GOT3 (cell line): ENCODE results near the gene TSPO.

Experiments
- DNase-seq: peaks from one replicate; lab custom pipeline; 2025; ENCODE audit warnings: mixed read lengths; lab: John Stamatoyannopoulos, UW

Gene TSPO

DNA sequence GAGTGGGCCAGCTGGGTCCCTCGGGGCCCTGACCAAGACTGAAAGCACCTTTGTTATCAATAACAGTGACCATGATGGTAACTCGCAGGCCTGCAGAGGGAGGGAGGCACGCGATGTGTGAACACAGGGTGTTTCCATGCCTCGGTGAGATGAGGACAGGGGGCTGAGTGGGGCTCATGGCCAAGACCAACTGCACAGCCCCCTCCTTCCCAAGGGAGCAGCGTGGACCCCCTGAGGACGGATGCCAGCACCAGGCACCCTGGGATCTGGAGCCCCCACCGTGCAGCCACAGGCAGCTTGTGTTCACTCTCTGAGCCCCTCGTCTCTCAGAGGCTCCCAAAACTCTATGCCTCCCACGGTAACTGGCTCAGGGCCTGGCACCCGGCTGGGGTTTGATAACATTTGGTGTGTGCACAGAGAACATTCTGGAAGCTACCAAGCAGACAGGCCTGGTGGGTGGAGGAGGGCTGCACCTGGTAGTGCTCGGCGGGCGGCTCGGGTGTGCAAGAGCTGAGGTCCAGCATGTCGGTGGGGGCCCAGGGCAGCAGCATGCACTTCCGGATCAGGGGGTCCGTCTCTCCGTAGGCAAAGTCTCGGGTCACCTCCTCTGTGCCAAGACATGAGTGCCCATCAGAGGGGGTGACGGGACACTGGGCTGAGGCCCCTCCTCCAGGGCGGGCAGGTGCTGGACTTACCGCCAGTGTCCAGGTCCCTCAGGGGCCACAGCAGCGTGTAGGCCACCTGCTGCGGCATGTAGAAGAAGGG, 28.0 kb downstream of the TSPO start:
- DNase-seq: no peak

DNA sequence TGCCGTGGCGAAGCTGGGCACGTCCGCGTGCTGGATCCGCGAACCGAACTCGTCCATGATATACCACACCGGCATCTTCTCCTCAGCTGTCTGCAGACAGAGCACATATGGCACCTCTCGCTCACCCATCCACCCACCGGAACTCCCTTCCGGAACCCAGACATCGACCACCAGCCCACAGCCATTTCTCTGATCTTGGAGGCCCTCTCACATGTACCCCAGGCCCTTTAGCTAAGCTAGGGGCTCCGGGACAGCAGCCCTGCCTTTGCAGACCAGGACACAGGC, 28.5 kb downstream of the TSPO start:
- DNase-seq: no peak

DNA sequence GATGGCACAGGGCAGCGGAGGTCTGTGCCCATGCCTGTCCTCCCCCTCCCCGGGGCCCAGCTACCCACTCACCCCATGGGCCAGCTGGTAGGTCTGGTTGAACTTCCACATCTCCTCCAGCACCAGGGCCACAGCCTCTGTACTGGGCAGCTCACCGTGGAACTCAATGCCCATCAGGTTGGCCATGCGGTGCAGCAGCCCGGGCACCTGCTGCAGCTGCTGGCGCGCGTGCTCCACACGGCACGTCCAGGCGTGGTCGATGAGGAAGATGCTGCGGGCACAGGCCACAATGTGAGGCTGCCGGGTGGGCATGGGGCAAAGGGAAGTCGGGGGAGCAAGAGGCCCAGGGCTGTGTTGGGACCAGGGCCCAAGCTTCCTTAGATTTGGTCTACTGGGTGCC, 29.3 kb downstream of the TSPO start:
- DNase-seq: no peak

- no peak for DNase-seq
These were observed 30.1 kb downstream of the TSPO start for GRCh38 chr22:43181321-43182076.

DNA sequence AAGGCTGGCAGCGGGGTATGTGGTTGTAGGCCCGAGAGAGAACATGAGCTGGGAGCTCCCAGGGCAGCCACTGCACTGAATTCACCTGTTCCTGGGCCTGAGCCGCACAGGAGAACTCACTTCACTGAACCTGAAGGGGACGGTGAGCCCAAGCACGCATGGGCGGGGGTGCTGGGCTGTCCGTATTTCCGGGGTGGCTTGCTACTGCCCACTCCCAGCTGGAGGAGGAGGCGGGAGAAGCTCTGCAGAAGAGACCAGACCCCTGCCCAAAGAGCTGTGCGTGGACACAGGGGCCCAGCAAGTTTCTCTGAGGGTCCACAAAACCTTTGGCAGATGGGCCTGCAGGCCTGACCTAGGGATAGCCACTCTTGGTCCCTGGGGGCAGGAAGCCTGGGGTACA, 30.8 kb downstream of the TSPO start:
- DNase-seq: no peak

GRCh38 chr22:43182726-43183125, 31.4 kb downstream of the TSPO start:
- DNase-seq: no peak

GRCh38 chr22:43183496-43184277, 32.3 kb downstream of the TSPO start:
- DNase-seq: no peak

DNA sequence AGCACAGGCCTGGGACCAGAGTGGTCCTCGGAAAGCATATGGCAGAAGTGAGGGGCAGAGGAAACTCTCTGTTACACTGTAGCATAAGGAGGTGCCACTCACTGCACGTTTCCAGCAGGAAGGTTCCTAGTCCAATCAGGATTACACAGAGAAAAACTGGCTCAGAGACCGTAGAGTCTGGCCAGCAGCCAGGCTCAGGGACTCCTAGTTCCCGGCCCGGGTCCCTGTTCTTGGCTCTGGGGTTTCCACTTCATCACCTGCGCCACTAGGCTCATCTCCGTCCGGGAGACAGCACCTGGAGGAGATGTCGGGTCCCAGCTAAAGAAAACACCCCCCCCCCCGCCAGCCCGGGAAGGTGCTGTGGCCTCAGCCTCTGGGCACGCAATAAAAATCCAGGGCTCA, 34.5 kb downstream of the TSPO start:
- no peak for DNase-seq

- no peak for DNase-seq
These were observed 35.2 kb downstream of the TSPO start, which contains the start of gene TTLL12 for GRCh38 chr22:43186272-43187170. TSS of gene TTLL12 (minus strand) at chr22:43187134. CDS start at chr22:43187069, 65 bp downstream.

DNA sequence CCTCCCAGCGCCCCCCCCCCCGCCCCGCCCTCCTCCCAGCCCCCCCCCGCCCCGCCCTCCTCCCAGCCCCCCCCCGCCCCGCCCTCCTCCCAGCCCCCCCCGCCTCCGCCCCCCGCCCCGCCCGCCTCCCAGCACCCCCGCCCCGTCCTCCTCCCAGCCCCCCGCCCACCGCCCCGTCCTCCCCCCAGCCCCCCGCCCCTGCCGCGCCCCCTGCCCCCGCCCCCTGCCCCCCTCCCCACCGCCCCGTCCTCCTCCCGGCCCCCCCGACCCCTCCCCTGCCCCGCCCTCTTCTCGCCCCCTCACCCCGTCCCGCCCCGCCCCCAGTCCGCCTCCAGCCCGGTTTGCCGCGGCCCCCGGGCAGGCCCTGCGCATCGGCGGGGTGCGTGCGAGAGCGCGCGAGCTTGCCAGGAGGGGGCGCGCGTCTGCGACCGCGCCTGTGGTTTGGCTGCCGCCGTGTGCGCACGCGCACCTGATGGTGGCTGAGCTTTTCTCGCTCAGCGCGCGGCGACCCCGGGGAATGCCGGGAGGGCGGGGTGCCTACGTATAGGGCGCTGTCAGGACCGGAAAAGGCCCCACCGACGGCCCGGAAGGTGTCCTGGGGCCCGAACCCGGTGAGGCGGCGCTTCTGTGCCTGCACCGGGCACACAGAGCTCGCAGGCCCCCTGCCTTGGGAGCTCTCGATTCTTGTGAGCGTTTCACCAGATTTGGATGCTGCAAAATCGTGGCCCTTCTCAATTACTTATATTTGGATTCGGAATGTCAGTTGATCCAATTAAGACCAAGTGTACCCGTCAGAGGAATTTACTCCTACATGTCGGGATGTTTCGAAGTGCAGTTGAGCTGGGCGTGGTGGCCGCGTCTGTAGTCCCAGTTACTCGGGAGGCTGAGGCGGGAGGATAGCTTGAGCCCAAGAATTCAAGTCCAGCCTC, 36.1 kb downstream of the TSPO start:
- peak; percentile 91 for DNase-seq

GRCh38 chr22:43188829-43189545, 37.6 kb downstream of the TSPO start:
- no peak for DNase-seq

DNA sequence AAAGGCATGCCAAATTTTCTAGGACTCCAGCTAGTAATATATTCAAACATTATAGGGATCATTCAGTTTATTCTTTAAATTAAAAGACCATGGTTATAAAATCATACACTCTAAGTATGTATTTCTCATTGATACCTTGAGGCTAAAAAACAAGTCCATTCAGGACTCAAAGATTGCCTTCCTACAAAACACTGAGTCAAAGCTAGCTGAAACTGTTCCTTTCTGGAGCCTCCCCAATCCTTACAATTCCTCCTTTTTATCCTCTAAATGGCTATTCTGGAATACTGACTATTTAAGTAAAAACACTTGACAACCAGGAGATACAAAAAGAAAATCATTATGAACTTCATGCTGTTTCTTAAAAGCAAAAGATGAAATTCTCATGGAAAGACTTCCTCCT, 40.5 kb downstream of the TSPO start:
- no peak for DNase-seq

GRCh38 chr22:43197271-43197941, 46.0 kb downstream of the TSPO start:
- DNase-seq: no peak

DNA sequence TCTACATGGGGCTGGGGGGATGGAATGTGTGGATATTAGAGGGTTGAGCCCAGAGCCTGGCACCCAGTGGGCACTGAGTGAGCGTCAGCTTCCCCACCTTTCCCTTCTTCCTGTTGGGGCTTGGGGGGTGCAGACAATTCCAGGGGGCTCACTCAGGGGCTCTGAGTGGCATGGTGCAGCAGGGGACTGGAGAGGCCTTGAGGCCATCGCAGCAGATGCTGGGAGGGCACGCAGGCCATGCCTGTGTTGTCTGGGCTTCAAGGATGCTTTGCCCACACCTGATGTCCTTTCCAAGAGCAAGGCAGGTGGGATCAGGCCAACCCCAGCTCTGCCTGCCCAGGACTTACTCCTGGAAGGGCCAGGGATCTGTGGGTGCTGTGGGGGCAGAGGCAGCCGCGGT, 46.8 kb downstream of the TSPO start:
- DNase-seq: no peak

DNA sequence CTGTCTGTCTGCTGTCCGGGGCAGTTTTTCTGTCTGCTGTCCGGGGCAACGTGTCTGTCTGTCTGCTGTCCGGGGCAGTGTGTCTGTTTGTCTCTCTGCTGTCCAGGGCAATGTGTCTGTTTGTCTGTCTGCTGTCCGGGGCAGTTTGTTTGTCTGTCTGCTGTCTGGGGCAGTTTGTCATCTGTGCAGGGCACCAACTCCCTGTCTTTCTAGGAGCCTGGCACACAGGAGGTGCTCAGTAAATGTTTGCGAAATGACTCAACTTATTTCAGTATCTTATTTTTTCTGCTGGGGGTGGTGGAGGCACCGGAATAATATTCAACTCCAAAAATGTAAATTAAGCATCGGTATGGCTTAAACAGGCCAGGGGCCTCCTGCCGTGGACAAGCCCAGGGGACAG, 47.6 kb downstream of the TSPO start:
- DNase-seq: no peak

GRCh38 chr22:43199541-43199940, 48.2 kb downstream of the TSPO start:
- DNase-seq: no peak

DNA sequence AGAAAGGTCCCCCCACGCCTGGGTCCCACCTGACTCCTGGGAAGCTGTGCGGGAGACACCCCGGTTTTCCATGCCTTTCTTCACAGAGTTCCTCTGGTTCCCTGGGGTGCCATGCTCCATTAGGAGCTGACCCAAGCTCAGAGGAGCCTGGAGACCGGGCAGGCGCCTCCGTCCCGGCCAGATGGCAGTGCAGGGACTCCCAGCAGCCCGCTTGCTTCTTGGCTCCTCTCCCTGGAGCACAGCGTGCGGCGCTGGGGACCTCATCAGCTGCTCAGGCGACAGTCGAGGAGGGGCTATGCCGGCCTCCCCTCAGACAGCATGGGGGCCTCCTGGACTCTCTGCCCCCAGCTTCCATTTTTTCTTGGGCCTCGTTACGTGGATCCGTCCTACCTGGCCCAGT, 48.7 kb downstream of the TSPO start:
- DNase-seq: no peak

DNA sequence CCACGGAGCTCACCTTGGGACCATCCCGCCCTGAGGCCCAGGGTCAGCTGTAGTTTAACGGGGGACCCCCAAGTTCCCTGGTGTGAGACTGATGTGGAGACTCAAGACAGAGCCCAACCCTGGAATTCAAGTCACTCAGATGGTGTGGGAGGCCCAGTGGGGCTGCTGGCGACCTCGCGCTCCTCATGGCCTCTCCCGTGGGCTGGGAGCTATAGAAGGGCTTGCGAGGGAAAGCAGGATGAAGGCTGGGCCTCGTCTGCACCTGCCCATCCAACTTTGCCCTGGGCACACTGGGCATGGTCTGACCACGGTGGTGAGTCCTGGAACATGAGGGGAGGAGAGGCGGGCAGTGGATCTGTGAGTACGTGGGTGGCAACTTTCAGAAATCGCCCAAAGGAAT, 49.2 kb downstream of the TSPO start:
- DNase-seq: no peak

DNA sequence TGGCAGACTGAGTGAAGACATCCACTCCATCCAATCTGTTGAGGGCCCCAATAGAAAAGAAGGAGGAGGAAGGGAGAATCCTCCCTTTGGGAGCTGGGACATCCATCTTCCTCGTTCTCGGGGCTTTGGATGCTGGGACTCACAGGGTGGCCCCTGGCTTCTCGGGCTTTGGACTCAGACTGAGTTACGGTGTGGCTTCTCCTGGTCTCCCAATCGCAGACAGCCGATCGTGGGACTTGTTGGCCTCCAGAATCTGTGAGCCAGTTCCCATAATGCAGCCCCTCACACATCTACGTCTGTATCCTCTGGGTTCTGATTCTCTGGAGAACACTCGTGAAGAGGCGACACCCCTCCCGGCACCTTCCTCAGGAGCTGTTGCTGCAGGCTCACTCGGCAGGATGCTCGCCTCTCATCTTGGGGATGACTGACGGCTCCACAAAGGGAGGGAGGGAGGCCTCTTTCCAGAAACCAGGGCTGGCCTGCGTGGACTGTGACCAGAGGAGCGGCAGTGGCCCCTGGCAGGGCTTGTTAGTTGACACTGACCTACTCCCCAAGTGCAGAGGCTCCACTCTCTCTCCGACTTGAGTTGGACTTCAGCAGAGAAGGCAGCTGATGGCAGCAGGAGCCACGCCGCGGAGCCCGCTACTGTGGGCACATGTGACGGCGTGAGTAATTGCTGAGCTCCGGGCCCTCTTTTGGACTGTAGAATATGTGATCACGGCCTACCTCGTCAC, 50.3 kb downstream of the TSPO start:
- no peak for DNase-seq
